ENCODE data around the gene C2orf92.

DNA sequence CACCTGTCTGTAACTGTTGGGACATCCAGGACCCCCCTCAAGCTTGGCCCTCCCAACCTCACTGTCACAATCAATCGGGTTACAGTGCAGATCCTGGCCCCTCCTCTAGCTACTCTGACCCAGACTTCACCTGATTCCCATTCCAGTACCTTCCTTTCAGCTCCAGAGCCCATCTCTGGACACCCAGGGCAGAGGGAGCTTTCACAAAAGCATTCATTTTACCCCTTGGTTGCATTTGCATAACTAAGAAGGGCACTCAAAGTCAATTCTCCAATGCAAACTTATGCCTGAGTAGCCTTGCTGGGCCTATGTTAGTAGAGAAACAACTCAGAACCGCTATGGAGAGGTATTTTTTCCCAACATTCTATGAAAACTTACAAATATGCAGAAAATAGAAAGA lies 51.2 kb downstream of the C2orf92 start:
- no peak for TF ChIP-seq CTCF (IDR thresholded peaks at IDR 0.05)
- TF ChIP-seq POLR2A (IDR thresholded peaks at IDR 0.05) = no peak
